Right ventricle myocardium inferior (tissue), 1 donor: ENCODE results near the gene PDSS2. TPM values are rescaled to one million over a fixed set of nuclear protein-coding genes. Genes with fewer than 3 reads are reported as not detected.

Experiments used
- total RNA-seq: library from RNA; stranded (reverse); fragmentation: NEBNext Ultra II Directional; extraction: Animal tissue kit (Norgen Biotek cat#: 25700); gene quantifications from one replicate; pipeline ENCODE4 v1.2.1, GENCODE V29; 2021
- donor health status: DM: no; HTN: yes; CAD: no; lungs with severe emphysema.

PDSS2 gene
- total RNA-seq, 1 donor from 2014 or later: 15.6 TPM

Other genes starting within 250 kb of the PDSS2 start
- gene SOBP, start 30.6 kb upstream of the PDSS2 start, total RNA-seq: 16.4 TPM